K562 (cell line): ENCODE measurements around the gene QKI. TPM values are rescaled to one million over a fixed set of nuclear protein-coding genes. Genes with fewer than 3 reads are reported as not detected.

Experiments used
- ATF7 ChIP-seq: fragments of 450-650 bp; IDR thresholded peaks from 2 replicates; pipeline ENCODE4 v1.7.1; 2014; ENCODE audit warnings: mild to moderate bottlenecking, moderate library complexity
- DACH1 ChIP-seq: fragments of 450-650 bp; IDR thresholded peaks from 2 replicates; pipeline ENCODE4 v1.6.1; 2018; ENCODE audit not compliant: partially characterized antibody
- JUND ChIP-seq, 2 experiments: IDR thresholded peaks; 2 replicates in 1 of 2; 3 replicates in 1 of 2; pipeline ENCODE4 v1.6.1; 2011; ENCODE audit warnings: borderline replicate concordance in 2 of 2, low read depth in 2 of 2, low read length in 2 of 2, improper control_type of control experiment in 1 of 2, missing biosample characterization in 1 of 2, missing genetic modification characterization in 1 of 2, missing genetic modification reagents in 1 of 2
- KDM1A ChIP-seq, 2 experiments: fragments of 450-650 bp; IDR thresholded peaks; 2 replicates each; pipeline ENCODE4 v1.6.1; 2016; ENCODE audit warnings: mild to moderate bottlenecking in 2 of 2
- MAFG ChIP-seq: fragments of 450-650 bp; conservative IDR thresholded peaks from 2 replicates; pipeline ENCODE4 v1.6.1; 2016; ENCODE audit warnings: missing genetic modification characterization, missing compliant biosample characterization
- MIER1 ChIP-seq: fragments of 450-650 bp; IDR thresholded peaks from 2 replicates; pipeline ENCODE4 v1.6.1; 2016; ENCODE audit warnings: antibody characterized with exemption, mild to moderate bottlenecking, low read depth
- NRF1 ChIP-seq, 2 experiments: fragments of 450-650 bp; IDR thresholded peaks in 1 of 2; conservative IDR thresholded peaks in 1 of 2; 2 replicates each; pipeline ENCODE4 v1.6.1; 2014; ENCODE audit warnings: mild to moderate bottlenecking in 2 of 2
- SMARCE1 ChIP-seq: fragments of 450-650 bp; IDR thresholded peaks from 2 replicates; pipeline ENCODE4 v1.7.1; 2016; ENCODE audit warnings: mild to moderate bottlenecking
- THAP12 ChIP-seq: fragments of 250-450 bp; sonication (Bioruptor Pico); IDR thresholded peaks from 2 replicates; pipeline ENCODE4 v1.9.0; 2021; ENCODE audit warnings: mild to moderate bottlenecking, inconsistent platforms
- ZNF174 ChIP-seq: fragments of 250-450 bp; sonication (Bioruptor Pico); IDR thresholded peaks from 2 replicates; pipeline ENCODE4 v1.4.0; 2020; ENCODE audit warnings: mild to moderate bottlenecking
- ZNF263 ChIP-seq: sonication (generic); formaldehyde crosslinking; IDR thresholded peaks from 2 replicates; pipeline ENCODE4 v1.8.0; 2022; ENCODE audit warnings: mild to moderate bottlenecking, missing genetic modification reagents, borderline replicate concordance
- ZNF316 ChIP-seq: fragments of 450-650 bp; IDR thresholded peaks from 2 replicates; pipeline ENCODE4 v1.6.1; 2016
- ZNF668 ChIP-seq: fragments of 250-450 bp; sonication (Bioruptor Pico); IDR thresholded peaks from 2 replicates; pipeline ENCODE4 v1.8.0; 2022; ENCODE audit warnings: mild to moderate bottlenecking, inconsistent platforms
- polyA plus RNA-seq, 8 experiments: library from polyadenylated mRNA; depleted of rRNA in 4 of 8; stranded (reverse) in 5 of 8; unstranded in 3 of 8; fragments of >200 nt; fragmentation: Nextera tagmentation in 2 of 8; fragmentation: Illumina TruSeq in 1 of 8; extraction: Ambion mirVana in 2 of 8; extraction: Trizol in 1 of 8; gene quantifications; 2 replicates each; pipeline versions ENCODE4 v1.2.1 to v1.2.3, GENCODE V29; 2011 to 2014; ENCODE audit warnings: inconsistent platforms in 1 of 8, missing spikeins in 1 of 8
- total RNA-seq, 7 experiments: library from RNA; depleted of rRNA in 6 of 7; stranded (reverse); fragments of >200 nt in 6 of 7; fragmentation: Illumina TruSeq in 2 of 7; extraction: Trizol in 2 of 7; gene quantifications; 2 replicates each; pipeline versions ENCODE4 v1.2.1 to v1.2.3, GENCODE V29; 2011 to 2021; ENCODE audit warnings: low replicate concordance in 1 of 7
- TF ChIP-seq, protein P1 (sequence below): fragments of 250-450 bp; sonication (Bioruptor Pico); IDR thresholded peaks from 2 replicates; pipeline ENCODE4 v1.5.1; 2021; ENCODE audit warnings: mild to moderate bottlenecking
- TF ChIP-seq, protein P2 (sequence below): fragments of 450-650 bp; IDR thresholded peaks from 2 replicates; pipeline ENCODE4 v1.6.1; 2017; ENCODE audit warnings: antibody characterized with exemption, mild to moderate bottlenecking
- TF ChIP-seq, protein P3 (sequence below): sonication (generic); formaldehyde crosslinking; IDR thresholded peaks from 2 replicates; pipeline ENCODE4 v1.8.0; 2022; ENCODE audit warnings: missing genetic modification reagents, mild to moderate bottlenecking, borderline replicate concordance
- TF ChIP-seq, protein P4 (sequence below): fragments of 450-650 bp; IDR thresholded peaks from 2 replicates; pipeline ENCODE4 v1.6.1; 2016

Gene QKI
- total and polyA plus RNA-seq, 9 of the 15 experiments (the other 6 are each of a cell fraction or from before 2014, with no cell fraction given) = 20.4 to 215 (median 123) TPM

GRCh38 chr6:163485388-163485851, 70.9 kb downstream of the QKI start (continued):
- TF ChIP-seq THAP12 (CRISPR knock-in tag) (no peak), ATF7 (peak; percentile 72; the same call in 1 of the 2 replicates), ZNF668 (CRISPR knock-in tag) (no peak), ZNF263 (CRISPR knock-in tag) (no peak), MIER1 (no peak), DACH1 (no peak), JUND (IDR thresholded peaks at IDR 0.05; ENCODE audit: borderline replicate concordance, low read depth, low read length) (no peak), JUND (tag; IDR thresholded peaks at IDR 0.05; ENCODE audit: borderline replicate concordance, low read depth, low read length) (0 out of 3 replicates have a peak, but pooled peaks have one; percentile 25), MAFG (tag) (peak; percentile 82), SMARCE1 (peak; percentile 42; the same call in 1 of the 2 replicates), KDM1A (IDR thresholded peaks at IDR 0.05) (no peak), NRF1 (conservative IDR thresholded peaks at IDR 0.05 in 1 of 2, IDR thresholded peaks at IDR 0.05 in 1 of 2) (no peak), ZNF174 (no peak), ZNF316 (peak; percentile 76)
- TF ChIP-seq, protein P1, sequence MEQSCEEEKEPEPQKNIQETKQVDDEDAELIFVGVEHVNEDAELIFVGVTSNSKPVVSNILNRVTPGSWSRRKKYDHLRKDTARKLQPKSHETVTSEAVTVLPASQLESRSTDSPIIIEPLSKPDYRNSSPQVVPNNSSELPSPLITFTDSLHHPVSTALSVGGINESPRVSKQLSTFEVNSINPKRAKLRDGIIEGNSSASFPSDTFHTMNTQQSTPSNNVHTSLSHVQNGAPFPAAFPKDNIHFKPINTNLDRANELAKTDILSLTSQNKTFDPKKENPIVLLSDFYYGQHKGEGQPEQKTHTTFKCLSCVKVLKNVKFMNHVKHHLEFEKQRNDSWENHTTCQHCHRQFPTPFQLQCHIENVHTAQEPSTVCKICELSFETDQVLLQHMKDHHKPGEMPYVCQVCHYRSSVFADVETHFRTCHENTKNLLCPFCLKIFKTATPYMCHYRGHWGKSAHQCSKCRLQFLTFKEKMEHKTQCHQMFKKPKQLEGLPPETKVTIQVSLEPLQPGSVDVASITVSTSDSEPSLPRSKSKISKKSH (CRISPR knock-in tag) = no peak
- TF ChIP-seq, protein P2, sequence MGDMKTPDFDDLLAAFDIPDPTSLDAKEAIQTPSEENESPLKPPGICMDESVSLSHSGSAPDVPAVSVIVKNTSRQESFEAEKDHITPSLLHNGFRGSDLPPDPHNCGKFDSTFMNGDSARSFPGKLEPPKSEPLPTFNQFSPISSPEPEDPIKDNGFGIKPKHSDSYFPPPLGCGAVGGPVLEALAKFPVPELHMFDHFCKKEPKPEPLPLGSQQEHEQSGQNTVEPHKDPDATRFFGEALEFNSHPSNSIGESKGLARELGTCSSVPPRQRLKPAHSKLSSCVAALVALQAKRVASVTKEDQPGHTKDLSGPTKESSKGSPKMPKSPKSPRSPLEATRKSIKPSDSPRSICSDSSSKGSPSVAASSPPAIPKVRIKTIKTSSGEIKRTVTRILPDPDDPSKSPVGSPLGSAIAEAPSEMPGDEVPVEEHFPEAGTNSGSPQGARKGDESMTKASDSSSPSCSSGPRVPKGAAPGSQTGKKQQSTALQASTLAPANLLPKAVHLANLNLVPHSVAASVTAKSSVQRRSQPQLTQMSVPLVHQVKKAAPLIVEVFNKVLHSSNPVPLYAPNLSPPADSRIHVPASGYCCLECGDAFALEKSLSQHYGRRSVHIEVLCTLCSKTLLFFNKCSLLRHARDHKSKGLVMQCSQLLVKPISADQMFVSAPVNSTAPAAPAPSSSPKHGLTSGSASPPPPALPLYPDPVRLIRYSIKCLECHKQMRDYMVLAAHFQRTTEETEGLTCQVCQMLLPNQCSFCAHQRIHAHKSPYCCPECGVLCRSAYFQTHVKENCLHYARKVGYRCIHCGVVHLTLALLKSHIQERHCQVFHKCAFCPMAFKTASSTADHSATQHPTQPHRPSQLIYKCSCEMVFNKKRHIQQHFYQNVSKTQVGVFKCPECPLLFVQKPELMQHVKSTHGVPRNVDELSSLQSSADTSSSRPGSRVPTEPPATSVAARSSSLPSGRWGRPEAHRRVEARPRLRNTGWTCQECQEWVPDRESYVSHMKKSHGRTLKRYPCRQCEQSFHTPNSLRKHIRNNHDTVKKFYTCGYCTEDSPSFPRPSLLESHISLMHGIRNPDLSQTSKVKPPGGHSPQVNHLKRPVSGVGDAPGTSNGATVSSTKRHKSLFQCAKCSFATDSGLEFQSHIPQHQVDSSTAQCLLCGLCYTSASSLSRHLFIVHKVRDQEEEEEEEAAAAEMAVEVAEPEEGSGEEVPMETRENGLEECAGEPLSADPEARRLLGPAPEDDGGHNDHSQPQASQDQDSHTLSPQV = peak; percentile 21; the same call in 1 of the 2 replicates
- TF ChIP-seq, protein P3, sequence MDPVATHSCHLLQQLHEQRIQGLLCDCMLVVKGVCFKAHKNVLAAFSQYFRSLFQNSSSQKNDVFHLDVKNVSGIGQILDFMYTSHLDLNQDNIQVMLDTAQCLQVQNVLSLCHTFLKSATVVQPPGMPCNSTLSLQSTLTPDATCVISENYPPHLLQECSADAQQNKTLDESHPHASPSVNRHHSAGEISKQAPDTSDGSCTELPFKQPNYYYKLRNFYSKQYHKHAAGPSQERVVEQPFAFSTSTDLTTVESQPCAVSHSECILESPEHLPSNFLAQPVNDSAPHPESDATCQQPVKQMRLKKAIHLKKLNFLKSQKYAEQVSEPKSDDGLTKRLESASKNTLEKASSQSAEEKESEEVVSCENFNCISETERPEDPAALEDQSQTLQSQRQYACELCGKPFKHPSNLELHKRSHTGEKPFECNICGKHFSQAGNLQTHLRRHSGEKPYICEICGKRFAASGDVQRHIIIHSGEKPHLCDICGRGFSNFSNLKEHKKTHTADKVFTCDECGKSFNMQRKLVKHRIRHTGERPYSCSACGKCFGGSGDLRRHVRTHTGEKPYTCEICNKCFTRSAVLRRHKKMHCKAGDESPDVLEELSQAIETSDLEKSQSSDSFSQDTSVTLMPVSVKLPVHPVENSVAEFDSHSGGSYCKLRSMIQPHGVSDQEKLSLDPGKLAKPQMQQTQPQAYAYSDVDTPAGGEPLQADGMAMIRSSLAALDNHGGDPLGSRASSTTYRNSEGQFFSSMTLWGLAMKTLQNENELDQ (CRISPR knock-in tag) = no peak
- TF ChIP-seq, protein P4, sequence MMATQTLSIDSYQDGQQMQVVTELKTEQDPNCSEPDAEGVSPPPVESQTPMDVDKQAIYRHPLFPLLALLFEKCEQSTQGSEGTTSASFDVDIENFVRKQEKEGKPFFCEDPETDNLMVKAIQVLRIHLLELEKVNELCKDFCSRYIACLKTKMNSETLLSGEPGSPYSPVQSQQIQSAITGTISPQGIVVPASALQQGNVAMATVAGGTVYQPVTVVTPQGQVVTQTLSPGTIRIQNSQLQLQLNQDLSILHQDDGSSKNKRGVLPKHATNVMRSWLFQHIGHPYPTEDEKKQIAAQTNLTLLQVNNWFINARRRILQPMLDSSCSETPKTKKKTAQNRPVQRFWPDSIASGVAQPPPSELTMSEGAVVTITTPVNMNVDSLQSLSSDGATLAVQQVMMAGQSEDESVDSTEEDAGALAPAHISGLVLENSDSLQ = peak; percentile 86
